ENCODE measurements around the gene SCIN.
A peak's percentile ranks its signal among the peaks of the same experiment; 100 is the strongest.
"Not testable (repeated sequence)": the region's sequence is repeated elsewhere in the genome, so short reads cannot be mapped to it uniquely, and the experiment has no call there.

SCIN gene

GRCh38 chr7:12619461-12620069 lies 49.0 kb downstream of the SCIN start:
- DNase-seq: no peak

GRCh38 chr7:12620371-12620770 lies 49.9 kb downstream of the SCIN start:
- no peak for DNase-seq

- DNase-seq: no peak
These were observed 52.7 kb downstream of the SCIN start for GRCh38 chr7:12623223-12623622.

- no peak for DNase-seq
These were observed 53.5 kb downstream of the SCIN start for GRCh38 chr7:12623885-12624498.

GRCh38 chr7:12625836-12626235 lies 55.3 kb downstream of the SCIN start:
- no peak for DNase-seq

DNA sequence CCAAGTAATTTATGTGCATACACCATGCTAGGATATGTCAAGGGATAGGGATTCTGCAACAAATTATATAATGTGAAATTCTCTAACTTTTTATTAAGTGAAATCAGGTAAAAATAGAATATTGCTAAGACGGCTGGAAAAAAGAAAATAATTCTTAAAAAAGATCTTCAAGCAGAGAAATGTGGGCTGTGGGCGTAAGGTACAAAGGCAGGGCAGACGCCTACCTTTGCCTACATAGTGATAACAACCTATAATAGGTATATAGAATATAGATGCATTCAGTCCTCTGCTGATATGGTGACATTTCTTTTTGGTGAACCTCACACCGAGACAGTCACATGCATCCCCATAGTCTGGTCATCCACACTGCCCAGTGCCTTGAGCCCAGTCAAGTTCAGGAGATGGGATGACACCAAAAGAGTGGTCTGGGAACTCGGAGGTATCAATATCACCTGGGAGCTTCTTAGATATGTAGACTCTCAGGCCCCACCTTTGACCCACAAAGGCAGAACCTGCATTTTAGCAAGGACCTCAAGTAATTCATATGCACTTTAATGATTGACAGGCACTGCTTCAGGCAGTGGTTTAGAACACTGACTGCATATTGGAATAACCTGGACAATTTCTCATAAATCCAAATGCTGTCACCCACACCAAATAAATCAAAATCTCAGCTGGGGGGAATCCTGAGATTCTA lies 59.4 kb downstream of the SCIN start:
- no peak for DNase-seq

DNA sequence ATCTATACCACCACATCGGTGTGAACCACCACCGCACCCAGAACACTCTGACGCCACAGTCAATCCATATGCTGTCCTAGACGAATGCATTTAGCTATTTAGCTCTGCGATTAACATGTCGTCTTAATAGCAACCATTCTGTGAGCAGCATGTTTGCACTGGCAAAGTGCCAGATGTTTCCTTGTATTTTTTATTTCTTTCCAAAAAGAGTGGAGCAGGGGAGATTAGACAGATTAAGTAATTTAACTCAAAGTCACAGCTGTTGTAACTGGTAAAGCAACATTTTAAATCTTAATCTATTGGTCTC lies 59.9 kb downstream of the SCIN start:
- DNase-seq: no peak

DNA sequence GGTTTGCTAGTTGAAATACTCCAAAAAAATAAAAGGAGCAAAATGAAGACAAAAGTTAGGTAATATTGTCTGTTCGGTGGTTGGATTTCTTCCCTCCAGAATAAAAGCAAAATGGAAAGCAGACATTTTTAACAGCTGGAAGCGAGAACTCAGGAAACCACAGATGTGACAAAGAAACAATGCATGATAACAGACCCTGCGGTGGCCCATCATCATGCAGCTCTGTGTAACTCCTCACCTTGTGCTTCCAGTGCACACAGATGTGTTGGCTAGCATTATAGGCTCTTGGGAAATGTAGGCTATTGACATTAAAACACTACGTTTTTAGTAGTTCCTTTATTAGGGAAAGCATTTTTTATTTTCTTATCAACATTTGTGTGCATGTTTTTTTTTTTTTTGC lies 63.1 kb downstream of the SCIN start:
- DNase-seq: no peak

DNA sequence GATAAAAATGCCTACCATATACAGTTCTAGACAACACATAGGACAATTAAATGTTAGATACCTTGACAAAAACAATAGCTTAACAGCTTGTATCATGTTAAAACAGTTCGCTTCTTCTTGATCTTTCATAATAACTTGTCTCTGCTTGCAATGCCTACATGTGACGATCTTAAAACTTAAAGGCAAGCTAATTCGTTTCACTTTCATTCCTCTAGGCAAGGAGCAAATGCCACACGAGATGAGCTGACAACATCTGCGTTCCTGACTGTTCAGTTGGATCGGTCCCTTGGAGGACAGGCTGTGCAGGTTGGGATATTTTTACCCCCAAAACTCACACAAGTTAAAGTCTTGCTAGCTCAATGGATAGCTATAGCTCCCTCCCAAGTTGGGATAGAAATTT lies 65.3 kb downstream of the SCIN start:
- peak; percentile 21 for DNase-seq

DNA sequence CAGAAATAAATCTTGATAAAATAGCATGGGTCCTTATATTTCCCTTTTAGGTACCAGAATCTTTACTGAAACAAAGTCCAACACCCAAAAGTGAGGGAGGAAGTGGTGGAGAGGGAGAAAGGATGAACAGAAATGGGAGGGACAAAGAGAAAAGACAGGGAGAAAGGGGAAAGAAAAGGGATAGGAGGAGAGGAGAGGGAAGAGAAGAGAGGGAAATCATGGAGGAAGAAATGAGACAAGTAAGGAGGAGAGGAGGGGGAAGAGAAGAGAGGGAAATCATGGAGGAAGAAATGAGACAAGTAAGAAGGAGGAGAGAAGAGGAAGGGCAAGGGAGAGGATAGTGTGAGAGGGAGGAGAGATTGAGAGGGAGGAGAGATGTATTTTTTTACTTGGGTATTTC lies 66.8 kb downstream of the SCIN start:
- DNase-seq: no peak

DNA sequence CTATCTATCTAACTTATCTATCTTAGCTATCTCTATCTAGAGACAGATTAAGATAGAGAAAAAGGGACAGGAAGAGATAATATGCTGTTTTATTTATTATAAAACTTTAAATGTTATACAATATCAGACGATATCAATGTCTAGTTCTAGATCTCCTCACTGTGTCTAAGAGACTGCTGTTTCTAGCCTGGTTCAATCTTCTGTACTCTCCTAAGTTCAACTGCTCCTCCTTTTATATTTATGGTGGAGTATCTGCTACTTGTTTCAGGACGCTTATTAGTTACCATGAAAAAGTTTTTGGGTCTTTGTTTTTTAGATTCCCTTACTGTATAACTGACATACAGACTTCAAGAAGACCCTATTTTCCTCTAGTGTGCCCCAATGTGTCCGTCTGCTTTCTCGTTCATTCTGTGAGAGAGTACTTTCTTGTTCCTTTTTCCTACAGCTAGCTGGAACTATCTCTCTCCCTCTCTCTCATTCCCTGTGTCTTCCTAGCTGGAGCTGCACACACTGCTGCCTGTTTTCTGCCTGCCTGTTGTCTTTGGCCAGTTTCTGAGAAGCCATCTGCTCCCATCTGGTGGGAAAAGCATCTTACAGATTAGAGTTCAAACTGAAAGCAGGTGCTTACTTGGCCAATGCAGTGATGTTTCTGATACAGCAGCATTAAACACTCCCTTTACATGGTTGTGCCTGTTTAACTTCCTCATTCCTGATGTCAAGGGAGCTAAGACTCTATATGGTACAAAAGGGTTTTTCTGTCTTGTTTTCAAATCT lies 67.5 kb downstream of the SCIN start:
- no peak for DNase-seq

DNA sequence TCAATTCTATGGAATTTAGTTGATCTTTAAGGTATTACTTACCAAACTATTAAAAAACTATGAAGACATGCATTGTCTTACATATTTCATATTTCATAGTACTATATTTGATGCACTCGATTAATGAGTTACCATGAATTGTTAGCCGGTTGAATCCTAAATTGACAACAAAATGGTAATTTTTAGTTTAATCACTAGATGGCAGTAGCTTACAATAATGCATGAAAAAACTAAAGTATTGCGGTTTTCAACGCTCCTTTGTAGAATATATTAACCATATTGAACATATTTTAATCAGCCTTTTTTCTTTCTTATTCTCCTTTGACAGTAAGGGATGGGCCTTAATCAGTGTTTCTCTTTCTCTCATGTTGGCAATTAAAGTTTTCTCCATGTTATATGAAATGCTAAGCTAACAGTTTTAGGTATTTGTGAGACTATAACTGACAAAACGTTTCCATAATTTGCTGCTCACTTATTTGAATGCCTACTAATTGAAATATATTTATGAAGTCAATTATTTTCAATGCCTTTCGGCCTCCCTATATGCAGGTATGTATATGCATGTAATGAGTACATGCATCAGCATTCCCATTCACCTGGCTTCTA lies 68.4 kb downstream of the SCIN start:
- DNase-seq: no peak

DNA sequence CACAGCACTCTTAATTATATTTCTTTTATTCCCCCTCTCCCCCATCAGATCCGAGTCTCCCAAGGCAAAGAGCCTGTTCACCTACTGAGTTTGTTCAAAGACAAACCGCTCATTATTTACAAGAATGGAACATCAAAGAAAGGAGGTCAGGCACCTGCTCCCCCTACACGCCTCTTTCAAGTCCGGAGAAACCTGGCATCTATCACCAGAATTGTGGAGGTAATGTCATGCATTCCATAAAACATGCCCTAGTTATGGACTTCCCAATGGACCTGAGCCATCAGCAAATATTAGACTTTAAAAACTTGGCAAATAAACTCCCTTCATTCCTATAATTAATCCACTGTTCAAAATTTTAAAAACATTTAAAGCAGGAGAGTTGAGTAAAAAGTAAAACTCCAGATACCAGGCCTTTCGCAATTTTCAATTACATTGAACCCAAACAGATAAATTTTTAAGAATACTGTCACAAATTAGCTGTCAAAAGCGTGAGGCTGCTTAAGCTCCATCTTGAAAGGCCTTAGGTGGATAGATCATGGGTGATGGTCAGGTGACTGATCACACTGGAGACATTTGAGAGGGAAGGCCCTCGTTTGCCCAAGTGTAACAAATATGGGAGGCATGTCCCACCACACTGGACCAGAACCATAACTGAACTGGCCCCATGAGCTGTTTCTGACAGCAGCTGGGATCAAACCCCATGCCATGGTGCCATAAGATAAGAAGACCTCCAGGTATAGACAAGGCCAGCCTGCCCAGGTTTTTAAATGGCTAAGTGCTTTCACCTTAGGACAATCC lies 70.0 kb downstream of the SCIN start:
- DNase-seq: no peak

GRCh38 chr7:12641196-12641595 lies 70.7 kb downstream of the SCIN start:
- no peak for DNase-seq

- no peak for DNase-seq
These were observed 72.0 kb downstream of the SCIN start for GRCh38 chr7:12642508-12642907.

- DNase-seq: no peak
These were observed 72.6 kb downstream of the SCIN start for GRCh38 chr7:12643001-12643643.

GRCh38 chr7:12643644-12644043 lies 73.1 kb downstream of the SCIN start:
- DNase-seq: no peak

GRCh38 chr7:12645212-12645611 lies 74.7 kb downstream of the SCIN start:
- not testable (repeated sequence) for DNase-seq

GRCh38 chr7:12646139-12646538 lies 75.6 kb downstream of the SCIN start:
- no peak for DNase-seq

GRCh38 chr7:12647364-12648219 lies 77.1 kb downstream of the SCIN start:
- DNase-seq: no peak

GRCh38 chr7:12648704-12649261 lies 78.3 kb downstream of the SCIN start:
- no peak for DNase-seq

Data from CD4-positive, alpha-beta T cell treated with Interleukin-6 for 4 hours (primary cell).